UCSD-AML1 (cell line): ENCODE results near the gene SHROOM3.
"Not testable (repeated sequence)": the region's sequence is repeated elsewhere in the genome, so short reads cannot be mapped to it uniquely, and the experiment has no call there.

ENCODE experiments used
- DNase-seq: peaks from one replicate; lab custom pipeline; 2025; ENCODE audit not compliant: unreplicated experiment; lab: John Stamatoyannopoulos, UW

SHROOM3 gene

GRCh38 chr4:76434901-76435527 lies at the start of gene SHROOM3:
Gene SHROOM3 (plus strand): TSS chr4:76435229. CDS start chr4:76436053, 824 bp downstream.
- peak; percentile 16 for DNase-seq

- DNase-seq, result no peak
These were observed 49.1 kb upstream of the SHROOM3 start for GRCh38 chr4:76385974-76386373.

GRCh38 chr4:76386566-76387305 lies 48.3 kb upstream of the SHROOM3 start:
- DNase-seq, result no peak

DNA sequence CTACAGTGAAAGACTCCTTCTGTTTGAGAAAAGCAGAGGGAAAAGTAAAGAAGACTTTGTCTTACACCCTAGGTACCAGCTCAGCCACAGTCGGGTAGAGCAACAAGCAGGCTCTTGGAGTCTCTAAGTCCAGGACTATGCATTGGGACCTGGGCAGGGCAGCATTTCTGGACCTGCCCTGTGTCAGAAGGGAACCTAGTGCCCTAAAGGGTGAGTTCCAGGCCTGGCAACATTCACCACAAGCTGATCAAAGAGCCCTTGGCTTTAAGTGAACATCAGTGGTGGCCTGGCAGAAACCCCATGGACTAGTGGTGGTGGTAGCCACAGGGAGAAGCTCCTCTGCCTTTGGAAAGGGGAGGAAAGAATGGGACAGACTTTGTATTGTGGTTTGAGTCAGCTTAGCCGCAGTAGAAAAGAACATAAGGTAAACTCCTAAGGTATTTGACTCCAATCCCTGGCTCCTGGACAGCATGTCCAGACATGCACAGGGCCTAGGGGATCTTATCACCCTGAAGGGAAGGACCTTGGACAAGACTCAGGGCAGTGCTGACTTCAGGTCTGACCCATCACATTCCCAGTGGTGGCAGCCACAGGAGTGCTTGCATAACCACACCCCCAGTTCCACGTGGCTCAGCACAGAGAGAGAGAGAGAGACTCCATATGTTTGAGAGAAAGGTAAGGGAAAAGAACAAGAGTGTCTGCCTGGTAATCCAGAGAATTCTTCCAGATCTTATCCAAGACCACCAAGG lies 46.7 kb upstream of the SHROOM3 start:
- no peak for DNase-seq

DNA sequence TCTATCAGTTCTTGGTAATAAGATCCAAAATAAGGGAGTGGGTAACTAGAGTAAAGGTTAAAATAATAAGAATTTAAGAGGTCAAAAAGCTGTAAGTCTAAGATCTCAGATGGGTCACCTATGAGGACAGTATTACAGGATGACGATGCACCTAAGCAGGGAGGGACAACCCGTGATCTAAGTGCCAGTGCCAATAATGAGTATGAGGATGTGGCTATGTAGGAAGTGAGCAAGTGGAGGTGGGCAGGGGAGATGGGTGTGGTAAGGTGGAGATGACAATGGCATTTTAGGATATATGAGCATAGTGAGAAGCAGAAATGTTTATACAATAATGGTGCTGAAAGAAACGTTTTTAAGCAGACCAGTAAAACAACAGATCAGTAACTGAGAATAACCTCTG lies 33.4 kb upstream of the SHROOM3 start:
- DNase-seq, result no peak

GRCh38 chr4:76406081-76406480 lies 28.9 kb upstream of the SHROOM3 start:
- no peak for DNase-seq

DNA sequence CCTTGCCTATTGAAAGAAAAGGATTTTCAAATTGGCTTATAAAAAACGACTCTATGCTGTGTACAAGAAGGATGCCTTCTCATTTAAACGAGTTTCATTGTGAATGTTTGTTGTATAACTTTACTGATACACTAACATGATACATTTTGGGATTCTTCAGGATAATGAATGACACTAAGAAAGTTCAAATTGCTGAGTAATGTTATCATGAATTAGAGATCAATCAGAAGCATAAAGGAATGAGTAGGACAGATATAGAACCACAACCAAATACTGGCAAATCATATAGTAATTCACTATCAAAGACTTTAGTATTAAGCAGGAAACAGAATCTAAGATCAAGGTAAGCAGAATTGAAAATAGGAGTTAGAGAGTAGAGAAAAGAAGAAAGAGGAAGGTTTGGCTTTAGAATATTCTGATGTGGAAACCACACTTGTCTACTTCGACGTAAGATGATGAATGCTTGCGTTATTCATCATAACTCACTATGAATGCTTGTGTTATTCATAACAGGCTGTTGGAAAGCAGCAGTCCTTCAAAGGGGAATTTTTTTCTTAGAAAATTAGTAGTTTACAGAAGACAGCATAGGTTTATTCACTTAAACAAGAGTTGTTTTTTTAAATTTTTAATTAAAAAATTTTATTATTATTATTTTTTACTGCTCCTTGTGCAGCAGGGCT lies 27.4 kb upstream of the SHROOM3 start:
- DNase-seq, result no peak

DNA sequence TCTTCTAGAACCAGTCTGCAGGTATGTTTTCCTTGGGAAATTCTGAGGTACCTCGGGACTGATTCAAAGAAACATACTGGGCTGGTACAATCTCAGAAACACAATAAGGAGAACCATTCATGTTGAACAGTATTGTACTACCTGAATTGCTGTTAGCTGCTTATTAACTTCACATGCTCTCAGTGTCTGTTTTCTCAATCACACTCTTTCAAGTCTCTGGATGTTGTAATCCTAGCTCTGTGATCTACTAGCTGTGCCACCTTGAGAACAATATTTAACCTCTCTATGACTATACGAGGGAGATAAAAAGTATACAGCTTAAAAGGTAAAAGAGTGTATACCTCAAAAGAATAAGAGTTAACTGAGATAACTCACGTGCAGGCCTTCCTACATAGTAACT lies 24.4 kb upstream of the SHROOM3 start:
- DNase-seq, result no peak

DNA sequence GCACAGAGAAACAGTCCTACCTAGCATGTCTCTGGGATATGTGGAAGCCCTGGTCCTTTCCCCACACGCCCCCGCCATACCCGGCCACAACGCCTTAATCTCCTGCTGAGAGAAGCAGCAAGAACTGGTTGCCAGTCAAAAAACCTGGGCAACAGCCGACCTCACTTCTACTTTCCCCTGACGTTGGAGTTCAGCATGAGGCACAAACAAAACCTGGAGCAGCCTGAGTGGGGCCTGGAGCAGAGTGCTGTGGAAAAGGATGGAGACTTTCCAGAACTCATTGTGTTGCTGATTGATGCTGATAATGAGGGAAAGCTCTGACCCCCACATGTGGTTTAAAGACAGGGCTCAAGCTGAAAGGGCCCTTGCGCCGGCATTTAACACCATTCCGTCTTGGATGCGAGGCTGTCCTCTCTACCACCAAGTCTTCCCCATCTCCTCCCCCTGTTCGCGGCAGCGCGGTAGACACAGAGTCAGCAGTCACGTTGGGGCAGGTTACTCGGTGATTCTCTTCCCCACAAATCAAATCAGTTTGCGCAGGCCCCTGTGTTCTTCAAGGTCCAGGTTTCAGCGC lies 14.8 kb upstream of the SHROOM3 start:
- DNase-seq, result no peak

DNA sequence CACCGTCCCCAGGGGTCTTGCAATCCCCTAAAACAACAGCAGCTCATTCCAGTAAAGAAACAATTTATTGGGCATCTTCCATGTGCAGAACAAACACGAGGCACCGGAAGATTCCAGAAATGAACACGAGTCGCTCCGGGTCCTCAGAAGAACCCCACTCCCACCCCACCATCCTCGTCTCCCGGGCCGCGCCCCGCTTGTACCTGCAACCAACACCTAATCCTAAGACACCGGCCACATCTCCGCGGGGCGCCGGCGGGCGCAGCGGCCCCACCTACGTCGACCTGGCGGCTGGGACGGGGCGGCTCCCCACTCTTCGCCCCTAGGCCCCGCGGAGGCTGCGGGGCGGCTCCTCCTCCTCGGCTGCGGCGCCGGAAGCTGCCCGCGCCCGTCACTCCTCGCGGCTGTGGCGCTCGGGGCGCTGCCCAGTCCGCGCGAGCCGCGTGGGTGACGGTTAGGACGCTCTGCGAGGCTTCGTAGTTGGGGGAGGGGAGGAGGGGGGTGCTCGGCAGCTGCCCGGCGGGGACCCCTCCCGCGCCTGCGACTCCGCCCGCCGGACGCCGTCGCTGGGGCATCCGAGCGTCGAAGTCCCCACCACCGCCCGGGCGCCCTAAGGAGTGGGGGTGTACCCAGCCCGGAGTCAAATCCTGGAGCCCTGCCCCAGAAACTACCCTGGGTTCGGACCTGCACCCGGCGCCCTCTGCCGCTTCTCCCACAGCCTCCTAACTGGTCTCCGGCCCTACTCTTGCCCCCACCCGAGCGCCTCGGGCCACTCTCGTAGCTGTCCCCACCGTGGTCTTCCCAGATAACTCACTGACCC lies 14.1 kb upstream of the SHROOM3 start, which contains the start of gene CCDC158:
Gene CCDC158 (minus strand): TSS at position 380 of the 820 bp plus-strand sequence. CDS start 17,934 bp downstream, outside the sequence.
- DNase-seq, result no peak

DNA sequence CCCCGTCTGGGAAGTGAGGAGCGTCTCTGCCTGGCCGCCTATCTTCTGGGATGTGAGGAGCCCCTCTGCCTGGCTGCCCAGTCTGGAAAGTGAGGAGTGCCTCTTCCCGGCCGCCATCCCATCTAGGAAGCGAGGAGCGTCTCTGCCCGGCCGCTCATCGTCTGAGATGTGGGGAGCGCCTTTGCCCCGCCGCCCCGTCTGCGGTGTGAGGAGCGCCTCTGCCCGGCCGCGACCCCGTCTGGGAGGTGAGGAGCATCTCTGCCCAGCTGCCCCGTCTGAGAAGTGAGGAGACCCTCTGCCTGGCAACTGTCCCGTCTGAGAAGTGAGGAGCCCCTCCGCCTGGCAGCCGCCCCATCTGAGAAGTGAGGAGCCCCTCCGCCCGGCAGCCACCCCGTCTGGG lies 11.9 kb upstream of the SHROOM3 start:
- DNase-seq, result not testable (repeated sequence)

GRCh38 chr4:76426272-76426671 lies 8.8 kb upstream of the SHROOM3 start:
- DNase-seq, result no peak

- DNase-seq, result no peak
These were observed 5.4 kb upstream of the SHROOM3 start for GRCh38 chr4:76429636-76430035.

- DNase-seq, result no peak
These were observed 4.3 kb upstream of the SHROOM3 start for GRCh38 chr4:76430519-76431388.

DNA sequence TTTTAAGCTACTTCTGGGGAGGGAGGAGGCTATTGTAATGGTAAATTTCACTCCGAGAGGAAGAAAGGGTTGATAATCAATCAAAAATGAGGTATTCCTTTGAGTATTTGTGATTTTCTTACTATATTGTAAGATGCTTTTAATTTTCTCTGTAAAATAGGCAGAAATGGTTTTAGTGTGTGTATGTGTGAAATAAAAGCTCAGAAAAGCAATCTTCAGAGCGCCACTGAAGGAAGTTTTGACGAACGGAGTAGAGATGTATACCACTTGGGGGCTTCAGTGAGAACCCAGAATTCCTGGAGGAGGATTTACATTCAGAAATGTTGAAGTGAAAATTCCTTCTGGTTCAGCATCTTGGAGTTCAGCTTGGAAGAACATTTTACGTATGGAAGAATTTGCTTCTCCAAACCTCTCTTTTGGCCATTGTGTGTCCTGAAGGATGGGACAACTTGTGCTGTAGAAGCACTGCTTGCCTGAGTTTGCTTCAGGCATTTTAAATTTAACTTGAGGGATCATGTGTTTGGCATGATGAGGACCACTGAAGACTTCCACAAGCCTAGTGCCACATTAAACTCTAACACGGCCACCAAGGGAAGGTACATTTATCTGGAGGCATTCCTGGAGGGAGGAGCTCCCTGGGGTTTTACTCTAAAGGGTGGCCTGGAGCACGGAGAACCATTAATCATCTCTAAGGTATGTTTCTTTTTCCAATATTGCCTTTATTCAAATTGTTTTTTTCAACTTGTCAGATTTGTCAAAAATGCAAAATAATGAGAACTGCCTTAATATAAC lies 695 bp downstream of the SHROOM3 start:
- DNase-seq, result no peak

GRCh38 chr4:76439491-76439890 lies 4.5 kb downstream of the SHROOM3 start:
- no peak for DNase-seq

DNA sequence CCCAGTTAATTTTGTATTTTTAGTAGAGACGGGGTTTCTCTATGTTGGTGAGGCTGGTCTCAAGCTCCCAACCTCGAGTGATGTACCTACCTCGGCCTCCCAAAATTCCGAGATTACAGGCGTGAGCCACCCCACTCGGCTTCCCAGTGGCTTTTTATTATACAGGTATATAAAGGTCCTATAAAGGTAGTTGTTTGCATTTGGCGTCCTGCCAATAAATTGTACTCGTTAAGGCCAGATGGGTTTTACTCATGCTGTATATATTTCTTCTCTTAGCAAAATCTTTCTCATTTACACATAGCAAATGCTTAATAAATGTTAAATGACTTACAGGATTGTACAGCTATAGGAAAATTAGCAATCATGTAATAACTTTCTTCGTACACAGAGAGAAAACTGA lies 6.9 kb downstream of the SHROOM3 start:
- no peak for DNase-seq

- no peak for DNase-seq
These were observed 7.8 kb downstream of the SHROOM3 start for GRCh38 chr4:76442807-76443206.
